HepG2 (cell line): Measurements from ENCODE around the gene UCN. TPM values are rescaled to one million over a fixed set of nuclear protein-coding genes. Genes with fewer than 3 reads are reported as not detected.

ENCODE experiments used
- CTCF ChIP-seq: sonication (generic); formaldehyde crosslinking; IDR thresholded peaks from 2 replicates; pipeline ENCODE4 v1.5.0; 2020; ENCODE audit warnings: mild to moderate bottlenecking, missing genetic modification reagents, moderate library complexity
- DNMT1 ChIP-seq: sonication (generic); formaldehyde crosslinking; IDR thresholded peaks from 2 replicates; pipeline ENCODE4 v1.5.1; 2020; ENCODE audit warnings: mild to moderate bottlenecking, missing genetic modification reagents
- KDM5A ChIP-seq: fragments of 200-600 bp; sonication (generic); IDR thresholded peaks from 2 replicates; pipeline ENCODE4 v1.7.0; 2018; ENCODE audit warnings: antibody characterized with exemption, mild to moderate bottlenecking, low read length, borderline replicate concordance
- MED13 ChIP-seq: sonication (generic); formaldehyde crosslinking; IDR thresholded peaks from 2 replicates; pipeline ENCODE4 v1.5.0; 2020; ENCODE audit warnings: missing genetic modification reagents
- POLR2A ChIP-seq, 2 experiments: IDR thresholded peaks; 2 replicates each; pipeline ENCODE4 v1.6.1; 2011; ENCODE audit warnings: low read depth in 2 of 2, low read length in 2 of 2, mild to moderate bottlenecking in 1 of 2, moderate library complexity in 1 of 2; ENCODE audit not compliant: insufficient read depth in 1 of 2
- PRMT3 ChIP-seq: sonication (generic); formaldehyde crosslinking; IDR thresholded peaks from 2 replicates; pipeline ENCODE4 v1.8.1; 2022; ENCODE audit warnings: low read depth, mild to moderate bottlenecking, moderate library complexity, missing genetic modification reagents, borderline replicate concordance
- RARA ChIP-seq: IDR thresholded peaks from 2 replicates; pipeline ENCODE4 v1.6.1; 2016; ENCODE audit warnings: missing genetic modification reagents, missing compliant biosample characterization
- RXRA ChIP-seq: sonication (generic); formaldehyde crosslinking; IDR thresholded peaks from 2 replicates; pipeline ENCODE4 v1.5.1; 2020; ENCODE audit warnings: missing genetic modification reagents
- SKIL ChIP-seq: sonication (generic); formaldehyde crosslinking; IDR thresholded peaks from 2 replicates; pipeline ENCODE4 v1.8.0; 2022; ENCODE audit warnings: missing genetic modification reagents, mild to moderate bottlenecking, moderate library complexity, borderline replicate concordance
- SNAI1 ChIP-seq: sonication (generic); formaldehyde crosslinking; IDR thresholded peaks from 2 replicates; pipeline ENCODE4 v1.5.0; 2020; ENCODE audit warnings: mild to moderate bottlenecking, missing genetic modification reagents, borderline replicate concordance
- TFDP2 ChIP-seq: sonication (generic); formaldehyde crosslinking; IDR thresholded peaks from 2 replicates; pipeline ENCODE4 v1.4.0; 2020; ENCODE audit warnings: missing genetic modification reagents
- ZBTB2 ChIP-seq: sonication (generic); formaldehyde crosslinking; IDR thresholded peaks from 2 replicates; pipeline ENCODE4 v1.8.0; 2022; ENCODE audit warnings: low read depth, missing genetic modification reagents
- ZNF44 ChIP-seq: sonication (generic); formaldehyde crosslinking; IDR thresholded peaks from 2 replicates; pipeline ENCODE4 v1.5.1; 2020; ENCODE audit warnings: mild to moderate bottlenecking, missing genetic modification reagents
- ZNF589 ChIP-seq: sonication (generic); formaldehyde crosslinking; conservative IDR thresholded peaks from 2 replicates; pipeline ENCODE4 v1.8.0; 2022; ENCODE audit warnings: mild to moderate bottlenecking, moderate library complexity, missing genetic modification reagents
- ZNF773 ChIP-seq: sonication (generic); formaldehyde crosslinking; IDR thresholded peaks from 2 replicates; pipeline ENCODE4 v1.4.0; 2020; ENCODE audit warnings: missing genetic modification reagents, borderline replicate concordance
- ZNF800 ChIP-seq: sonication (generic); formaldehyde crosslinking; IDR thresholded peaks from 2 replicates; pipeline ENCODE4 v1.4.0; 2020; ENCODE audit warnings: missing genetic modification reagents
- polyA plus RNA-seq, 8 experiments: library from polyadenylated mRNA; depleted of rRNA in 3 of 8; stranded (reverse) in 7 of 8; unstranded in 1 of 8; fragments of >200 nt; fragmentation: Illumina TruSeq in 4 of 8; extraction: Trizol in 4 of 8; gene quantifications; 2 replicates each; pipeline versions ENCODE4 v1.2.1 to v1.2.3, GENCODE V29; 2011 to 2016; ENCODE audit warnings: low read depth in 4 of 8, missing spikeins in 1 of 8, mixed read lengths in 1 of 8; ENCODE audit not compliant: insufficient read depth in 1 of 8
- total RNA-seq, 5 experiments: library from RNA; depleted of rRNA; stranded (reverse); fragments of >200 nt; fragmentation: Illumina TruSeq; extraction: Trizol; gene quantifications; 2 replicates each; pipeline ENCODE4 v1.2.3, GENCODE V29; 2016; ENCODE audit warnings: low read depth in 1 of 5
- TF ChIP-seq, protein P1 (sequence below): sonication (generic); formaldehyde crosslinking; IDR thresholded peaks from 2 replicates; pipeline ENCODE4 v1.8.1; 2023; ENCODE audit warnings: missing genetic modification reagents, mild to moderate bottlenecking, borderline replicate concordance
- TF ChIP-seq, protein P2 (sequence below): IDR thresholded peaks from 2 replicates; pipeline ENCODE4 v1.6.1; 2016; ENCODE audit warnings: missing compliant biosample characterization, missing genetic modification reagents, borderline replicate concordance

The UCN gene
- total and polyA plus RNA-seq, 2 of the 13 experiments (the other 11 are each of a cell fraction or from before 2014, with no cell fraction given) = 1.2 to 2.3 TPM

DNA sequence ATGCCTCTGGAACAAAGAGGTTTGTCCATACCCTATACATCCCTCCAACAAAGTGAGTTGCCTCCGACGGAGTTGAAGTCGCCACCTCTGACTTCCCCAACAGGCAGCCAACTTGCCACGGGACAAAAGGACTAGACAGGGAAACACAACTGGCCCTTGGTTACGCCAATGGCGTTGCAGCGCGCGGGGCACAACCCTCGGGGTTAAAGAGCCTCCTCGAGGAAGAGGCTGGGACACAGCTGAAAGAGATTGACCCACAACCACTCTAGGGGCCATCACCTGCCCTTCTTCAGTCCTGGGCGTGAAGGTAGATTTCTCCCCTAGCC, 47.8 kb upstream of the UCN start (continued):
- TF ChIP-seq ZBTB2 (CRISPR knock-in tag) = peak; percentile 1; the same call in 1 of the 2 replicates
- no peak for TF ChIP-seq RXRA
- TF ChIP-seq SNAI1 (CRISPR knock-in tag) = 0 out of 2 replicates have a peak, but pooled peaks have one; percentile 39
- TF ChIP-seq ZNF800 (CRISPR knock-in tag) = 0 out of 2 replicates have a peak, but pooled peaks have one; percentile 16
- peak; percentile 82; the same call in 1 of the 2 replicates for TF ChIP-seq ZNF44 (CRISPR knock-in tag)
- 0 out of 2 replicates have a peak, but pooled peaks have one; percentile 17 for TF ChIP-seq PRMT3
- 0 out of 2 replicates have a peak, but pooled peaks have one; percentile 14 for TF ChIP-seq RARA (CRISPR knock-in tag)
- TF ChIP-seq CTCF (CRISPR knock-in tag) = no peak; the same call in 1 of the 2 replicates
- TF ChIP-seq ZNF773 (CRISPR knock-in tag) = no peak
- no peak for TF ChIP-seq KDM5A
- TF ChIP-seq, protein P1, sequence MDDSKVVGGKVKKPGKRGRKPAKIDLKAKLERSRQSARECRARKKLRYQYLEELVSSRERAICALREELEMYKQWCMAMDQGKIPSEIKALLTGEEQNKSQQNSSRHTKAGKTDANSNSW (CRISPR knock-in tag) = 0 out of 2 replicates have a peak, but pooled peaks have one; percentile 13
- 0 out of 2 replicates have a peak, but pooled peaks have one; percentile 20 for TF ChIP-seq DNMT1 (CRISPR knock-in tag)
- TF ChIP-seq SKIL (CRISPR knock-in tag) = 0 out of 2 replicates have a peak, but pooled peaks have one; percentile 28
- peak; percentile 19; the same call in 1 of the 2 replicates for TF ChIP-seq MED13 (CRISPR knock-in tag)
- TF ChIP-seq TFDP2 (CRISPR knock-in tag) = peak; percentile 63; the same call in 1 of the 2 replicates
- TF ChIP-seq, protein P2, sequence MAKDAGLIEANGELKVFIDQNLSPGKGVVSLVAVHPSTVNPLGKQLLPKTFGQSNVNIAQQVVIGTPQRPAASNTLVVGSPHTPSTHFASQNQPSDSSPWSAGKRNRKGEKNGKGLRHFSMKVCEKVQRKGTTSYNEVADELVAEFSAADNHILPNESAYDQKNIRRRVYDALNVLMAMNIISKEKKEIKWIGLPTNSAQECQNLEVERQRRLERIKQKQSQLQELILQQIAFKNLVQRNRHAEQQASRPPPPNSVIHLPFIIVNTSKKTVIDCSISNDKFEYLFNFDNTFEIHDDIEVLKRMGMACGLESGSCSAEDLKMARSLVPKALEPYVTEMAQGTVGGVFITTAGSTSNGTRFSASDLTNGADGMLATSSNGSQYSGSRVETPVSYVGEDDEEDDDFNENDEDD (CRISPR knock-in tag) = peak; percentile 60
- TF ChIP-seq POLR2A (IDR thresholded peaks at IDR 0.05; ENCODE audit: insufficient read depth in 1 of 2, low read depth in 2 of 2, low read length in 2 of 2) = peak in 1 of 2 experiments; percentile 90; a peak in 3 of 4 replicates
- peak; percentile 27; the same call in 1 of the 2 replicates for TF ChIP-seq ZNF589
